ENCODE results near the gene MAGI3.

DNA sequence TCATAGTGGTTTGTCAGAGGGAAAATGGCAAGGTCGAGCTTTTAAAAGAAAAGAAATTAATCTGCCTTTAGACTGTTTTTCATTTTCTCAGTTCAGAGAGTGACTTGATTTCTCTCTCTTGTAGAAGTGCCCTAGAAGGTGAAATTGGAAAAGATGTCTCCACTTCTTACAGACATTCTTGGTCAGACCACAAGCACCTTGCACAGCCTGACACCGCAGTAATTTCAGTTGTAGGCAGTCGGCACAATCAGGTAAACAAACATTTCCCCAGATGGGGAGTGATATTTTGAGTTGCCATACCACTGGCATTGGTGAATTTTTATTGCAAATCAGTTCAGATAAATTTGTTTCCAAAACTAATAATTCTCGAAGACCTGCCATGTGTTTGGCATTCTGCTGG, 282.2 kb downstream of the MAGI3 start:
- TF ChIP-seq EP300 (conservative IDR thresholded peaks at IDR 0.05; ENCODE audit: poor library complexity, severe bottlenecking) (no peak), EZH2 (IDR thresholded peaks at IDR 0.05; ENCODE audit: borderline replicate concordance, insufficient read depth, low read length, poor library complexity, severe bottlenecking) (no peak), TAF1 (IDR thresholded peaks at IDR 0.05; ENCODE audit: low read depth) (no peak), POLR2AphosphoS5 (IDR thresholded peaks at IDR 0.05) (no peak), RAD21 (conservative IDR thresholded peaks at IDR 0.05) (no peak)
- TF ChIP-seq, protein P1, sequence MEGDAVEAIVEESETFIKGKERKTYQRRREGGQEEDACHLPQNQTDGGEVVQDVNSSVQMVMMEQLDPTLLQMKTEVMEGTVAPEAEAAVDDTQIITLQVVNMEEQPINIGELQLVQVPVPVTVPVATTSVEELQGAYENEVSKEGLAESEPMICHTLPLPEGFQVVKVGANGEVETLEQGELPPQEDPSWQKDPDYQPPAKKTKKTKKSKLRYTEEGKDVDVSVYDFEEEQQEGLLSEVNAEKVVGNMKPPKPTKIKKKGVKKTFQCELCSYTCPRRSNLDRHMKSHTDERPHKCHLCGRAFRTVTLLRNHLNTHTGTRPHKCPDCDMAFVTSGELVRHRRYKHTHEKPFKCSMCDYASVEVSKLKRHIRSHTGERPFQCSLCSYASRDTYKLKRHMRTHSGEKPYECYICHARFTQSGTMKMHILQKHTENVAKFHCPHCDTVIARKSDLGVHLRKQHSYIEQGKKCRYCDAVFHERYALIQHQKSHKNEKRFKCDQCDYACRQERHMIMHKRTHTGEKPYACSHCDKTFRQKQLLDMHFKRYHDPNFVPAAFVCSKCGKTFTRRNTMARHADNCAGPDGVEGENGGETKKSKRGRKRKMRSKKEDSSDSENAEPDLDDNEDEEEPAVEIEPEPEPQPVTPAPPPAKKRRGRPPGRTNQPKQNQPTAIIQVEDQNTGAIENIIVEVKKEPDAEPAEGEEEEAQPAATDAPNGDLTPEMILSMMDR (IDR thresholded peaks at IDR 0.05; ENCODE audit: poor library complexity, severe bottlenecking), result no peak

All from neural cell (in vitro differentiated cells).